ENCODE data around the gene RNU1-2. TPM values are rescaled to one million over a fixed set of nuclear protein-coding genes. Genes with fewer than 3 reads are reported as not detected.

The RNU1-2 gene
- total RNA-seq, 3 donors from 2014 or later: 2,195 to 6,222 (median 2,378) TPM

- intact Hi-C loops (cut with DNase I, micrococcal nuclease): no loop called here
- Histone ChIP-seq H3K9me3 (no peaks in the 10 kb centered on the region), H3K4me3 (no peak overlapping the region), H3K4me1 (ENCODE audit: low read depth) (peaks cover 3% of the 10 kb centered on the region), H3K36me3 (ENCODE audit: low read depth) (no peaks in the 10 kb centered on the region)
- DNase-seq (peak in 1 of 3 donors; percentile 38), ATAC-seq (no peak)
- TF ChIP-seq CTCF (IDR thresholded peaks at IDR 0.05): no peak
Measured at GRCh38 chr1:16922466-16922865, 26.7 kb downstream of the RNU1-2 start.

- H3K9me3 ChIP-seq: no peaks in the 10 kb centered on the region
- H3K4me1 ChIP-seq (ENCODE audit: low read depth): peaks cover 3% of the 10 kb centered on the region
- H3K4me3 ChIP-seq: no peak overlapping the region
- TF ChIP-seq CTCF (IDR thresholded peaks at IDR 0.05): no peak
- intact Hi-C loops (cut with DNase I, micrococcal nuclease): no loop called here
- DNase-seq (peak in 1 of 3 donors; percentile 33), ATAC-seq (no peak)
- no peaks in the 10 kb centered on the region for H3K36me3 ChIP-seq (ENCODE audit: low read depth)
Measured at GRCh38 chr1:16922885-16923431, 27.2 kb downstream of the RNU1-2 start.

GRCh38 chr1:16924216-16924918 lies 28.6 kb downstream of the RNU1-2 start:
- intact Hi-C loops (cut with DNase I, micrococcal nuclease): no loop called here
- Histone ChIP-seq H3K36me3 (ENCODE audit: low read depth) (no peaks in the 10 kb centered on the region), H3K4me3 (no peak overlapping the region), H3K4me1 (ENCODE audit: low read depth) (peaks cover 3% of the 10 kb centered on the region), H3K9me3 (no peaks in the 10 kb centered on the region)
- DNase-seq: peak in 1 of 3 donors; percentile 42
- ATAC-seq: no peak
- TF ChIP-seq CTCF (IDR thresholded peaks at IDR 0.05): no peak

- ATAC-seq (no peak), DNase-seq (peak in 1 of 3 donors; percentile 49)
- peaks cover 3% of the 10 kb centered on the region for H3K4me1 ChIP-seq (ENCODE audit: low read depth)
- no peak for TF ChIP-seq CTCF (IDR thresholded peaks at IDR 0.05)
- no peaks in the 10 kb centered on the region for H3K9me3 ChIP-seq
- H3K36me3 ChIP-seq (ENCODE audit: low read depth): no peaks in the 10 kb centered on the region
- intact Hi-C loops (cut with DNase I, micrococcal nuclease): no loop called here
- no peak overlapping the region for H3K4me3 ChIP-seq
Measured at GRCh38 chr1:16924919-16925477, 29.2 kb downstream of the RNU1-2 start.

GRCh38 chr1:16925635-16926490 lies 30.1 kb downstream of the RNU1-2 start:
- DNase-seq (peak in 1 of 3 donors; percentile 50), ATAC-seq (no peak)
- TF ChIP-seq CTCF (IDR thresholded peaks at IDR 0.05): no peak
- Histone ChIP-seq H3K9me3 (no peaks in the 10 kb centered on the region), H3K36me3 (ENCODE audit: low read depth) (no peaks in the 10 kb centered on the region), H3K4me3 (no peak overlapping the region), H3K4me1 (ENCODE audit: low read depth) (peaks cover 3% of the 10 kb centered on the region)
- intact Hi-C loops (cut with DNase I, micrococcal nuclease): no loop called here
